Chondrocyte (in vitro differentiated cells): ENCODE data around the gene NCAPD2. TPM values are rescaled to one million over a fixed set of nuclear protein-coding genes. Genes with fewer than 3 reads are reported as not detected.

Experiments used
- DNase-seq: peaks from one replicate; pipeline ENCODE4 v3.0.0; 2021; ENCODE audit warnings: mixed read lengths, low spot score
- H3K27ac Mint-ChIP-seq: one replicate; pipeline ENCODE4 v1.8.0; 2021; ENCODE audit warnings: mild to moderate bottlenecking, moderate library complexity, mixed read lengths; ENCODE audit not compliant: unreplicated experiment
- H3K27me3 Mint-ChIP-seq: 2 replicates; pipeline ENCODE4 v1.8.0; 2021; ENCODE audit warnings: low read depth, mixed read lengths
- H3K36me3 Mint-ChIP-seq: 2 replicates; pipeline ENCODE4 v1.8.0; 2021; ENCODE audit warnings: low read depth, mixed read lengths
- H3K4me1 Mint-ChIP-seq: 2 replicates; pipeline ENCODE4 v1.8.0; 2021; ENCODE audit warnings: low read depth, mild to moderate bottlenecking, mixed read lengths
- H3K4me3 Mint-ChIP-seq: one replicate; pipeline ENCODE4 v1.8.0; 2021; ENCODE audit warnings: mild to moderate bottlenecking, moderate library complexity, mixed read lengths; ENCODE audit not compliant: unreplicated experiment
- H3K9me3 Mint-ChIP-seq: 2 replicates; pipeline ENCODE4 v1.8.0; 2021; ENCODE audit warnings: low read depth, mixed read lengths
- CTCF ChIP-seq: fragments of 200-600 bp; sonication (generic); IDR thresholded peaks from 2 replicates; pipeline ENCODE4 v1.5.0; 2021; ENCODE audit warnings: antibody characterized with exemption, mild to moderate bottlenecking, moderate library complexity
- total RNA-seq: library from RNA; stranded (reverse); gene quantifications from 3 replicates; pipeline ENCODE4 v1.2.1, GENCODE V29; 2021

Gene NCAPD2
- total RNA-seq, 1 donor from 2014 or later: 23.0 TPM

- no peak overlapping the region for H3K4me3 Mint-ChIP-seq
- DNase-seq: no peak
- no peak overlapping the region for H3K27ac Mint-ChIP-seq
- H3K9me3 Mint-ChIP-seq: no peaks in the 10 kb centered on the region
- TF ChIP-seq CTCF: peak; percentile 87
- peaks cover 40% of the 10 kb centered on the region for H3K36me3 Mint-ChIP-seq
- no peaks in the 10 kb centered on the region for H3K27me3 Mint-ChIP-seq
- H3K4me1 Mint-ChIP-seq: peaks cover 18% of the 10 kb centered on the region
These were observed 69.6 kb downstream of the NCAPD2 start for GRCh38 chr12:6563448-6564050.

- Mint-ChIP-seq H3K4me1 (peaks cover 29% of the 10 kb centered on the region), H3K36me3 (peaks cover 30% of the 10 kb centered on the region), H3K27me3 (no peaks in the 10 kb centered on the region), H3K4me3 (peak overlapping the region; percentile 98), H3K9me3 (no peaks in the 10 kb centered on the region), H3K27ac (peak overlapping the region; percentile 98)
- TF ChIP-seq CTCF: no peak
- no peak for DNase-seq
These were observed 73.3 kb downstream of the NCAPD2 start for GRCh38 chr12:6567112-6567670.

GRCh38 chr12:6569312-6569711 lies 75.4 kb downstream of the NCAPD2 start:
- TF ChIP-seq CTCF: no peak
- Mint-ChIP-seq H3K27me3 (no peaks in the 10 kb centered on the region), H3K4me1 (peaks cover 29% of the 10 kb centered on the region), H3K27ac (peak overlapping the region; percentile 51), H3K4me3 (peak overlapping the region; percentile 98), H3K9me3 (no peaks in the 10 kb centered on the region), H3K36me3 (peaks cover 30% of the 10 kb centered on the region)
- no peak for DNase-seq

- Mint-ChIP-seq H3K27me3 (no peaks in the 10 kb centered on the region), H3K4me3 (peak overlapping the region; percentile 98), H3K27ac (peak overlapping the region; percentile 57), H3K36me3 (peaks cover 32% of the 10 kb centered on the region), H3K4me1 (peaks cover 29% of the 10 kb centered on the region), H3K9me3 (no peaks in the 10 kb centered on the region)
- TF ChIP-seq CTCF: no peak
- DNase-seq: no peak
These were observed 75.9 kb downstream of the NCAPD2 start for GRCh38 chr12:6569786-6570185.

GRCh38 chr12:6570264-6570887 lies 76.5 kb downstream of the NCAPD2 start:
- TF ChIP-seq CTCF: peak; percentile 77
- no peak overlapping the region for H3K4me3 Mint-ChIP-seq
- no peak for DNase-seq
- no peaks in the 10 kb centered on the region for H3K9me3 Mint-ChIP-seq
- H3K4me1 Mint-ChIP-seq: peaks cover 29% of the 10 kb centered on the region
- H3K36me3 Mint-ChIP-seq: peaks cover 36% of the 10 kb centered on the region
- H3K27me3 Mint-ChIP-seq: no peaks in the 10 kb centered on the region
- peak overlapping the region; percentile 57 for H3K27ac Mint-ChIP-seq
